GM19372 (cell line): ENCODE measurements around the gene MEF2C.
A peak's percentile ranks its signal among the peaks of the same experiment; 100 is the strongest.

Experiments
- ATAC-seq: cut with Tn5 transposase; IDR thresholded peaks from one replicate; pipeline ENCODE4 v1.9.1; 2021; ENCODE audit warnings: mild to moderate bottlenecking, low read depth, moderate library complexity; ENCODE audit not compliant: unreplicated experiment

MEF2C gene

GRCh38 chr5:88833371-88834130 lies 49.4 kb downstream of the MEF2C start:
- peak; percentile 67 for ATAC-seq

- no peak for ATAC-seq
These were observed 51.2 kb downstream of the MEF2C start for GRCh38 chr5:88831816-88832215.

- ATAC-seq, result no peak
These were observed 52.4 kb downstream of the MEF2C start for GRCh38 chr5:88830567-88830966.

GRCh38 chr5:88829775-88830174 lies 53.2 kb downstream of the MEF2C start:
- no peak for ATAC-seq

GRCh38 chr5:88829054-88829453 lies 53.9 kb downstream of the MEF2C start:
- ATAC-seq, result no peak

GRCh38 chr5:88827997-88828396 lies 55.0 kb downstream of the MEF2C start:
- no peak for ATAC-seq

GRCh38 chr5:88826646-88827585 lies 56.1 kb downstream of the MEF2C start:
- peak; percentile 66 for ATAC-seq

GRCh38 chr5:88825584-88826315 lies 57.2 kb downstream of the MEF2C start:
- ATAC-seq, result no peak

GRCh38 chr5:88824892-88825583 lies 57.9 kb downstream of the MEF2C start:
- no peak for ATAC-seq

GRCh38 chr5:88824141-88824540 lies 58.8 kb downstream of the MEF2C start:
- ATAC-seq, result no peak

- no peak for ATAC-seq
These were observed 59.8 kb downstream of the MEF2C start for GRCh38 chr5:88823201-88823600.

GRCh38 chr5:88821161-88821560 lies 61.8 kb downstream of the MEF2C start:
- ATAC-seq, result no peak

- ATAC-seq, result no peak
These were observed 62.4 kb downstream of the MEF2C start for GRCh38 chr5:88820581-88820980.

- ATAC-seq, result peak; percentile 47
These were observed 63.5 kb downstream of the MEF2C start for GRCh38 chr5:88819301-88819999.

GRCh38 chr5:88818296-88818695 lies 64.7 kb downstream of the MEF2C start:
- no peak for ATAC-seq

GRCh38 chr5:88816195-88816594 lies 66.8 kb downstream of the MEF2C start:
- ATAC-seq, result no peak

- ATAC-seq, result no peak
These were observed 67.8 kb downstream of the MEF2C start for GRCh38 chr5:88815050-88815789.

GRCh38 chr5:88813805-88814575 lies 69.0 kb downstream of the MEF2C start:
- no peak for ATAC-seq
